Mesothelial cell of epicardium (in vitro differentiated cells): Measurements from ENCODE around the gene OPN5. TPM values are rescaled to one million over a fixed set of nuclear protein-coding genes. Genes with fewer than 3 reads are reported as not detected.

Experiments used
- DNase-seq, 2 experiments: peaks; one replicate each; pipeline ENCODE4 v3.0.0; 2021; ENCODE audit warnings: low spot score in 2 of 2; ENCODE audit not compliant: unreplicated experiment in 2 of 2
- H3K27ac Mint-ChIP-seq: 2 replicates; pipeline ENCODE4 v1.8.0; 2021; ENCODE audit warnings: mixed read lengths
- H3K27me3 Mint-ChIP-seq: 2 replicates; pipeline ENCODE4 v1.8.0; 2021; ENCODE audit warnings: low read depth, mixed read lengths
- H3K36me3 Mint-ChIP-seq: 2 replicates; pipeline ENCODE4 v1.8.0; 2021; ENCODE audit warnings: mixed read lengths
- H3K4me1 Mint-ChIP-seq: 2 replicates; pipeline ENCODE4 v1.8.0; 2021; ENCODE audit warnings: mixed read lengths
- H3K4me3 Mint-ChIP-seq: 2 replicates; pipeline ENCODE4 v1.8.0; 2021; ENCODE audit warnings: mild to moderate bottlenecking, moderate library complexity, mixed read lengths
- H3K9me3 Mint-ChIP-seq: 2 replicates; pipeline ENCODE4 v1.8.0; 2021; ENCODE audit warnings: mixed read lengths
- CTCF ChIP-seq: fragments of 200-600 bp; sonication (generic); IDR thresholded peaks from one replicate; pipeline ENCODE4 v1.5.0; 2021; ENCODE audit warnings: antibody characterized with exemption; ENCODE audit not compliant: unreplicated experiment
- total RNA-seq: library from RNA; stranded (reverse); gene quantifications from 3 replicates; pipeline ENCODE4 v1.2.1, GENCODE V29; 2021

The OPN5 gene
- total RNA-seq, 1 donor from 2014 or later = not detected

- H3K27ac Mint-ChIP-seq = no peak overlapping the region
- H3K9me3 Mint-ChIP-seq = no peaks in the 10 kb centered on the region
- H3K4me1 Mint-ChIP-seq = peaks cover 17% of the 10 kb centered on the region
- H3K36me3 Mint-ChIP-seq = no peaks in the 10 kb centered on the region
- no peak for TF ChIP-seq CTCF
- no peak overlapping the region for H3K4me3 Mint-ChIP-seq
- no peak for DNase-seq
- H3K27me3 Mint-ChIP-seq = peaks cover 13% of the 10 kb centered on the region
Measured at GRCh38 chr6:47789553-47789952, 7.7 kb downstream of the OPN5 start.

GRCh38 chr6:47792216-47792733 is 10.4 kb downstream of the OPN5 start:
- TF ChIP-seq CTCF = no peak
- peaks cover 5% of the 10 kb centered on the region for H3K27me3 Mint-ChIP-seq
- no peaks in the 10 kb centered on the region for H3K36me3 Mint-ChIP-seq
- H3K4me1 Mint-ChIP-seq = peaks cover 17% of the 10 kb centered on the region
- no peak for DNase-seq
- no peak overlapping the region for H3K27ac Mint-ChIP-seq
- no peak overlapping the region for H3K4me3 Mint-ChIP-seq
- H3K9me3 Mint-ChIP-seq = no peaks in the 10 kb centered on the region

GRCh38 chr6:47794577-47795135 is 12.8 kb downstream of the OPN5 start:
- Mint-ChIP-seq H3K27me3 (peaks cover under 1% of the 10 kb centered on the region), H3K36me3 (no peaks in the 10 kb centered on the region)

GRCh38 chr6:47801984-47802383 is 20.2 kb downstream of the OPN5 start:
- Mint-ChIP-seq H3K36me3 (no peaks in the 10 kb centered on the region), H3K27me3 (no peaks in the 10 kb centered on the region), H3K4me1 (no peaks in the 10 kb centered on the region), H3K4me3 (no peak overlapping the region), H3K9me3 (no peaks in the 10 kb centered on the region), H3K27ac (no peak overlapping the region)
- no peak for DNase-seq
- TF ChIP-seq CTCF = no peak

More at GRCh38 chr6:47794577-47795135, 12.8 kb downstream of the OPN5 start:
- Mint-ChIP-seq H3K9me3 (no peaks in the 10 kb centered on the region), H3K27ac (no peak overlapping the region), H3K4me3 (no peak overlapping the region), H3K4me1 (peaks cover 3% of the 10 kb centered on the region)
- no peak for DNase-seq
- no peak for TF ChIP-seq CTCF

GRCh38 chr6:47804821-47805220 is 23.0 kb downstream of the OPN5 start:
- no peak for DNase-seq
- TF ChIP-seq CTCF = no peak
- Mint-ChIP-seq H3K27me3 (peaks cover 5% of the 10 kb centered on the region), H3K9me3 (no peaks in the 10 kb centered on the region), H3K36me3 (no peaks in the 10 kb centered on the region), H3K4me3 (no peak overlapping the region), H3K27ac (no peak overlapping the region), H3K4me1 (no peaks in the 10 kb centered on the region)

- Mint-ChIP-seq H3K36me3 (no peaks in the 10 kb centered on the region), H3K27me3 (peaks cover 11% of the 10 kb centered on the region)
- no peak for TF ChIP-seq CTCF
Measured at GRCh38 chr6:47809873-47810272, 28.0 kb downstream of the OPN5 start.

More at GRCh38 chr6:47809873-47810272, 28.0 kb downstream of the OPN5 start:
- Mint-ChIP-seq H3K4me3 (no peak overlapping the region), H3K4me1 (no peaks in the 10 kb centered on the region), H3K9me3 (no peaks in the 10 kb centered on the region), H3K27ac (no peak overlapping the region)
- DNase-seq = no peak
